Neural crest cell (in vitro differentiated cells): ENCODE measurements around the gene CRTC1. TPM values are rescaled to one million over a fixed set of nuclear protein-coding genes. Genes with fewer than 3 reads are reported as not detected.

Experiments
- DNase-seq: peaks from one replicate; pipeline ENCODE4 v3.0.0; 2021; ENCODE audit warnings: low read depth, mixed read lengths, low spot score
- H3K27ac Mint-ChIP-seq: one replicate; pipeline ENCODE4 v1.8.0; 2021; ENCODE audit warnings: mild to moderate bottlenecking, mixed read lengths; ENCODE audit not compliant: unreplicated experiment
- H3K27me3 Mint-ChIP-seq: 2 replicates; pipeline ENCODE4 v1.8.0; 2021; ENCODE audit warnings: low read depth, mild to moderate bottlenecking, mixed read lengths
- H3K36me3 Mint-ChIP-seq: 2 replicates; pipeline ENCODE4 v1.8.0; 2021; ENCODE audit warnings: low read depth, mild to moderate bottlenecking, mixed read lengths
- H3K4me1 Mint-ChIP-seq: 2 replicates; pipeline ENCODE4 v1.8.0; 2021; ENCODE audit warnings: mixed read lengths
- H3K4me3 Mint-ChIP-seq: one replicate; pipeline ENCODE4 v1.8.0; 2021; ENCODE audit warnings: mild to moderate bottlenecking, mixed read lengths
- H3K9me3 Mint-ChIP-seq: 2 replicates; pipeline ENCODE4 v1.8.0; 2021; ENCODE audit warnings: mixed read lengths
- total RNA-seq: library from RNA; stranded (reverse); gene quantifications from 2 replicates; pipeline ENCODE4 v1.2.1, GENCODE V29; 2021
- TF ChIP-seq, protein P1 (sequence below): fragments of 200-600 bp; sonication (generic); conservative IDR thresholded peaks from 2 replicates; pipeline ENCODE4 v1.5.0; 2021; ENCODE audit warnings: antibody characterized with exemption, mild to moderate bottlenecking

The CRTC1 gene
- total RNA-seq, 1 donor from 2014 or later, result 24.1 TPM

DNA sequence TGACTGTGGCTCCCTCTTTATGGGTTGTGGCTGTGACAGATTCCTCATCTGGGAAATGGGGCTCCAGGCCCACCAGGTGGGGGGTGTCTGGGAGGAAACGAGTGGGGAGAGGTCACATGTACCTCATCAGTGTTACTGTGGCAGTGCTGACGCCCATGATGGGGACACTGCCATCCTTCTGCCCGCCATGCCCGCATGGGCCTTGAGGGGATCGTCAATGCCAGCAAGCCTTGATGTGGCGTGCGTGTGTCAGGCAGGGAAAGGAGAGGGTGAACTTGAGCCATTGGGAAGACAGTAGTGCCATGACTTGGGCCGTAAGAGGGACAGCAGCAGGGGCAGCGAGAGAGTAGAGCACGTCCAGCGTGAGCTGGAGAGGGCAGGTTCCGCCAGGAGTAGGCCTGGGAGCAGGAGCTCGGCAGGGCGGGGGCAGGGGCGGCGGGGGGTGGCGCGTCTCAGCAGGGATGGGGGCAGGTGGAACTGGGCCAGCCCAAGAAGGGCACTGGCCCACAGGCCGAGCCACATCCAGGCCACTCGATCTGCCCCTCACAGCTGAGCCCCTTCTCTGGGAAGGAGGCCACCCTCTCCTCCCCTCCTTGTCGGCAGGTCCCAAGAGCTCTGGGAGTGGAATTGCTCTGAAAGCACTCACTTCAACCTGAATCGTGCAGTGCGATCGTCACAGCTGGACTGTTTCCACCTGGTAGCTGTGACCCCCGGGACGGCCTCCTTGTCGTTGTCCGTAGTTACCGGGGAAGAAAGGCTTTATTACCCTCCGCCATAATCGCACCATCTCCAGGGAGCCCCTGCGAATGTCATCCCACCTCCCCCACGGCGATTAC lies 36.7 kb upstream of the CRTC1 start:
- H3K27ac Mint-ChIP-seq, result no peak overlapping the region
- H3K4me3 Mint-ChIP-seq, result peak overlapping the region; percentile 22
- no peaks in the 10 kb centered on the region for H3K9me3 Mint-ChIP-seq
- H3K27me3 Mint-ChIP-seq, result no peaks in the 10 kb centered on the region
- TF ChIP-seq, protein P1, sequence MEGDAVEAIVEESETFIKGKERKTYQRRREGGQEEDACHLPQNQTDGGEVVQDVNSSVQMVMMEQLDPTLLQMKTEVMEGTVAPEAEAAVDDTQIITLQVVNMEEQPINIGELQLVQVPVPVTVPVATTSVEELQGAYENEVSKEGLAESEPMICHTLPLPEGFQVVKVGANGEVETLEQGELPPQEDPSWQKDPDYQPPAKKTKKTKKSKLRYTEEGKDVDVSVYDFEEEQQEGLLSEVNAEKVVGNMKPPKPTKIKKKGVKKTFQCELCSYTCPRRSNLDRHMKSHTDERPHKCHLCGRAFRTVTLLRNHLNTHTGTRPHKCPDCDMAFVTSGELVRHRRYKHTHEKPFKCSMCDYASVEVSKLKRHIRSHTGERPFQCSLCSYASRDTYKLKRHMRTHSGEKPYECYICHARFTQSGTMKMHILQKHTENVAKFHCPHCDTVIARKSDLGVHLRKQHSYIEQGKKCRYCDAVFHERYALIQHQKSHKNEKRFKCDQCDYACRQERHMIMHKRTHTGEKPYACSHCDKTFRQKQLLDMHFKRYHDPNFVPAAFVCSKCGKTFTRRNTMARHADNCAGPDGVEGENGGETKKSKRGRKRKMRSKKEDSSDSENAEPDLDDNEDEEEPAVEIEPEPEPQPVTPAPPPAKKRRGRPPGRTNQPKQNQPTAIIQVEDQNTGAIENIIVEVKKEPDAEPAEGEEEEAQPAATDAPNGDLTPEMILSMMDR, result no peak
- peaks cover 58% of the 10 kb centered on the region for H3K4me1 Mint-ChIP-seq
- no peaks in the 10 kb centered on the region for H3K36me3 Mint-ChIP-seq
- no peak for DNase-seq

DNA sequence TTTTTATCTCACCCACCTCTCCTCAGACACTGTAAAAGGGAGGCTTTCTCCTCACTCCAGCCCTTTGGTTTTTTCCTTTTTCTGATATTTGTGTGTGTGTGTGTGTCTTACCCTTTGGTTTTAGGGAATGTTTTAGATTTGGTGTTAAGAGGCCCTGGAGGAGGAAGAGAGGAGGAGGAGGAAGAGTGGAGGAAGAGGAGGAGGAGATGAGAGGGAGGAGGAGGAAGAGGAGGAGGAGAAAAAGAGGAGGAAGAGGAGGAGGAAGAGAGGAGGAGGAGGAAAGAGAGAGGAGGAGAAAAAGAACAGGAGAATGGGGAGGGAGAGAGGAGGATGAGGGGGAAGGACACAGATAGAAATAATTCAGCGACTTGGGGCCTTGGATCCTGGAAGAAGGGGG lies 36.1 kb upstream of the CRTC1 start:
- Mint-ChIP-seq H3K27ac (no peak overlapping the region), H3K9me3 (no peaks in the 10 kb centered on the region)

DNA sequence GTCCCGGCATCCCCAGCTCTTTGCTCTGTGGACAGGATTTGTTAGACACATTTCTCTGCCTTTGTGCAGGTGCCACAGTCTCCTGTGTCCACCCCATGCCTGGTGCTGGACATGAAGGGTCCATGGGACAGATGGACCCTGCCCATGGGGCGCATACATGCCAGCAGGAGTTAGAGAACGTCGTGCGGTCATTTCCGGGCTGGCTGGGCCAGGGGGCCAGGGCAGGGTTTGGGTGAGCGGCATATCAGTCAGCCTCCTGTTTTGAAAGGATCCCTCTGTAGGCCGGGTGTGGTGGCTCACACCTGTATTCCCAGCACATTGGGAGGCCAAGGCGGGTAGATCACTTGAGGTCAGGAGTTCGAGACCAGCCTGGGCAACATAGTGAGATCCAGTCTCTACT lies 35.7 kb upstream of the CRTC1 start:
- Mint-ChIP-seq H3K4me3 (no peak overlapping the region), H3K27me3 (no peaks in the 10 kb centered on the region), H3K36me3 (no peaks in the 10 kb centered on the region), H3K27ac (no peak overlapping the region), H3K9me3 (no peaks in the 10 kb centered on the region), H3K4me1 (peaks cover 61% of the 10 kb centered on the region)
- no peak for DNase-seq
- TF ChIP-seq, protein P1, result no peak

More for the DNA sequence above, 36.1 kb upstream of the CRTC1 start:
- H3K4me3 Mint-ChIP-seq, result peak overlapping the region; percentile 22
- peaks cover 61% of the 10 kb centered on the region for H3K4me1 Mint-ChIP-seq
- no peak for DNase-seq
- no peaks in the 10 kb centered on the region for H3K36me3 Mint-ChIP-seq
- no peaks in the 10 kb centered on the region for H3K27me3 Mint-ChIP-seq
- TF ChIP-seq, protein P1, result no peak

DNA sequence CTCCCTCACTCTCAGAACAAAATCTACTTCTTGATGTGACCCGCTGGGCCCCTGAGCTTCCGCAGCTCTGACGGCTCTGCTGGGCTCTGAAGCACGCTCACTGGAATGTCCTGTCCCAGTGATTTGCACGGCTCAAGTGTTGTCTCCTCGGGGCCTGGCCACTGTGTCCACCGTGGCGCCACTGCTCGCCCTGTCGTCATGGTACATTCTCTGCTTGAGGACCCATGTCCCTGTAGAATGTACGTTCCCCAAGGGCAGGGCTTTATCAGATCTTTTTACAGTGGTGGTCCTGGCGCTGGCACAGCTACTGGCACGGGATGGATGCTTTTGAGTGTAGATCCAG lies 34.5 kb upstream of the CRTC1 start:
- no peak for DNase-seq
- H3K27ac Mint-ChIP-seq, result peak overlapping the region; percentile 83
- H3K4me3 Mint-ChIP-seq, result no peak overlapping the region
- no peaks in the 10 kb centered on the region for H3K27me3 Mint-ChIP-seq
- no peaks in the 10 kb centered on the region for H3K36me3 Mint-ChIP-seq
- H3K4me1 Mint-ChIP-seq, result peaks cover 61% of the 10 kb centered on the region
- TF ChIP-seq, protein P1, result no peak
- no peaks in the 10 kb centered on the region for H3K9me3 Mint-ChIP-seq

DNA sequence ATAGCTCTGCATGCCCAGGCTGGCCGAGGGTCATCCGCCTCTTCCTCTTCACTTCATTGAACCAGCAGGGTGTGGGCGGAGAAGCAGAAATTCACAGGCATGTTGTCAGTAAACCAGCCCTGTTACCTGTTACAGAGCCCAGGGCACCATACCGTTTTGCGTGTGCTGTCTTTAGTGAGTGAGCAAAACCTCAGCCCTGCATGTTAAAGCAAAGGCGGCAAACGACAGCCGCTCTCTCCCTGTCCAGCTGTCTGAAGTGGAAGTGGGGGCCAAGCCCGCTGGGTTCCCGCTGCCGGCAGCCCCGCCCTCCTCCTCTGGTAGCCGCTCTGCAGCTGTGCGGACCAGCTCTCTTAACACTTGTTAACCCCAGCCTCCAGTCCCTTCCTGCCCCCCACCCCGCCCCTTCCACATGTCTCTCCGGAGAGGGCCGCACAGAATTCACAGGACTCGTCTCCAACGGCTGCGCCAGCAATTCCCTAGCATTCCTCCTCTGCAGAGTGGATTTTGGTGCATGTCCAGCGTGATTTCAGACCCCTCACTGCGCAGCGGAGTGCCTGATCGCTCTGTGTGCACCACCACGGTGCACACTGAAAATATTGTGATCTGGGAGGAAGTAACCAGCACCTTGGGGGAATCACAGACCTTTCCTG lies 34.0 kb upstream of the CRTC1 start:
- Mint-ChIP-seq H3K27ac (no peak overlapping the region), H3K4me1 (peaks cover 57% of the 10 kb centered on the region), H3K9me3 (no peaks in the 10 kb centered on the region), H3K4me3 (peak overlapping the region; percentile 45), H3K27me3 (no peaks in the 10 kb centered on the region), H3K36me3 (no peaks in the 10 kb centered on the region)
- TF ChIP-seq, protein P1, result no peak
- DNase-seq, result peak; percentile 34
